UCSD-AML1 (cell line): Measurements from ENCODE around the gene CHKA.

Experiments
- DNase-seq: peaks from one replicate; lab custom pipeline; 2025; ENCODE audit not compliant: unreplicated experiment; lab: John Stamatoyannopoulos, UW

CHKA gene

GRCh38 chr11:68142441-68143309 lies 21.5 kb upstream of the CHKA start:
- no peak for DNase-seq

DNA sequence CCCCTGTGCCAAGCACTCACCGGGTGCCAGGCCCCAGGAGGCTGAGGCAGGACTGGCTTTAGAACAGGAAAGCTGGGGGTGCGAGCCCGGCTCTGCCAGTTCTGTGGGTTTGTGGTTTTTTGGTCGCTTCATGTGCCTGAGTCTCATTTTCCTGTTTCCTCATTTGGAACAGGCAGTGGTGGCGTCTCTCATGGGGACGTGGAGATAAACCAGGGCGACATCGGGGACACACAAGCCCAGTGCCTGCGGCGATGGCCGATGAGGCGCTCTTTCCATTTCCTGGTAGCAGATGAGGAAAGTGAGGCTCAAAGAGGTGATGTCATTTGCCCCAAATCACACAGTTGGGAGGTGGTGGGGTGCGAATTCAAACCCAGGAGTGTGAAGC lies 20.8 kb upstream of the CHKA start:
- peak; percentile 85 for DNase-seq

GRCh38 chr11:68141246-68142027 lies 20.2 kb upstream of the CHKA start:
- no peak for DNase-seq

DNA sequence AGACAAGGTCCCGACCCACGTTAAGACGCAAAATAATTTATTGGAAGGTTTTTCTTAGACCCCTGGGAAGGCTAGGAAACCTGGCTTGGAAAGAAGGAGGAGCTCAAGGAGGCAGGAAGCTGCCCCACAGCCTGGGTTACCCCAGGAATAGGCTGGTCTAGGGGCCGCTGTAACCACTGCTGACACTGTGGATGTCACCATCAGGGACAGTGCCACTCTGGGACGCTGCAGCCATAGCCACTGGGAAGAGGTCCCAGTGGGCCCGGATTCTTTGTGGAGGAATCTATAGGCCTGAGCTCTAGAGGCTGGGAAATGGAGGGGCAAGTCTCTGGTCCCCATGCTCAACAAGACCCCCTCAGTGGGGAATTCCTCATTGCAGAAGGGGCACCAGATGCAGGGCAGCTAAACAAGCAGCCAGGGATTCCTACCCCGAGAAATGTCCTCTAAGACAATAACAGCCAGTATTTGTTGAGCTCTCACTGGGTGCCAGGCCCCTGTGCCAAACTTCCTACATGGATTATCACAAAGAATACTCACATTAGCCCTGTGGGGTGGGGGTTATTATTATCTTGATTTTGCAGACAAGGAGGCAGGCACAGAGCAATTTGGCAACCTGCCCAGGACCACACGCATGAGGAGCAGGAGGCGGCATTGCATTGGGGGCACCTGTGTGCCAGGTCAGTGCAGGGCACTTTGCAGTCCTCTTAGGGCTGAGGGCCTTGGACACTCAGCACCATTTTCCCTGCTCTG lies 19.5 kb upstream of the CHKA start:
- DNase-seq, result no peak

- DNase-seq, result no peak
Measured at GRCh38 chr11:68138237-68138636, 17.0 kb upstream of the CHKA start.

GRCh38 chr11:68137833-68138232 lies 16.6 kb upstream of the CHKA start:
- no peak for DNase-seq

DNA sequence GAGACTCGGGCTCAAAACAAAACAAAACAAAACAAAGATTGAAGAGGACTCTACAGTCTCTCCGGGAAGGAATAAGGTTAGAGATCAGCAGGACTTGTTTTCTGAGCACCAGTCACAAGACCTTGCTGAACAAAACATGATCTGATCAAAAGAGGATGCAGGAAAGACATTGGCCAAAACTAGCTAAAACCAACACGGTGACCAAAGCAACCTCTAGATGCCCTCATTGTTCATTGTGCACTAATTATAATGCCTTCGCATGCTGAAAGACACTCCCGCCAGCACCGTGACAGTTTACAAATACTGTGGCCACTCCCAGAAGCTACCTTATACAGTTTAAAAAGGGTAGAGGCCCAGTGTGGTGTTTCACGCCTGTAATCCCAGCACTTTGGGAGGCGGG lies 15.7 kb upstream of the CHKA start:
- DNase-seq, result no peak

GRCh38 chr11:68135161-68135560 lies 14.0 kb upstream of the CHKA start:
- DNase-seq, result no peak

GRCh38 chr11:68133761-68134160 lies 12.6 kb upstream of the CHKA start:
- DNase-seq, result no peak

DNA sequence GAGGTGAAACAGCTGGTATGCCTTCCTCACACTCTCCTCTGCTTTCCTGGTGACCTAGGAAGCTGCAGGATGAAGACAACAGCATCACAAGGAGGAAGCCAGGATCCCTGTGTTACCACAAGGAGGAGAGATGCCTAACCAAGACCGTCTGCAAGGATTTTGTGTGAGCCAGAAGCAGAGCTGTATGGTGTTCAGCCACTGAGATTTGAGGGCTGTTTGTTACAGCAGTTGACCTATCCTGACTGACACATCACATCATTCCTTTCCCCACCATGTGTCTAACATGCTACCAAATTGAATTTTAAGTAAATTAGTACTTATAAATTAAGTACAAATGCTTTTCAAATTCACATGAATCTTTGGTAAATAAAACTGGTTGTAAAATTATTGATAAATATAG lies 8.9 kb upstream of the CHKA start:
- DNase-seq, result no peak

DNA sequence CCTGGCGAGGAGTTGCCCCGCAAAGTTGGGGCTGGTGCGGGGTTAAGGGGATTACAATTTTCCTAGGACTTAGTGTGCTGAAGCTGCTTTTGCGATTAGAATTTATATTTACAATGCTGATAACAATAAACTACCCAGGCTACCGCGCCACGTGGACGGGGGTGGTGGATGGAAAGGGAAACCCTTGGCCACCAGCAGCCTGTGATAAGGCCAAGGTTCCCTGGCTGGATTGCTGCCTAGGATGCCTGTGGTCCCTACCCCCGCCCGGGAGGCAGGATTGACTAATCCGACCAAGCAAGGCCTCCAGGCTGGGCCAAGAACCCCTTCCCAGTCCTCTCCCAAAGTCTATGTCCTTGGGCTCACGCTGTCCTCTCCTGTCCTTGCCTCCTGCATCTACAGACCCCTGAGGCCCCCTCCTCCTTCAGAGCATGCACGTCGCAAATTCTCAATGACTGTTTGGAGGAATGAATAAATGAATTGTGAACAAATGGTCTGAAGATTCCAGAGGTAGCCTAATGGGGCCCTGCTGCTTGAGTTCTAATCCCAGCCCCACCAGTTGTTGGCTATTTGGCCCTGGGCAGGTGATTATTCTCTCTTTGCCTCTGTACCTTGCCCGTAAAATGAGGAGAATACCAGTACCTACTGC lies 7.6 kb upstream of the CHKA start:
- peak; percentile 73 for DNase-seq

GRCh38 chr11:68127714-68128681 lies 6.8 kb upstream of the CHKA start:
- no peak for DNase-seq

DNA sequence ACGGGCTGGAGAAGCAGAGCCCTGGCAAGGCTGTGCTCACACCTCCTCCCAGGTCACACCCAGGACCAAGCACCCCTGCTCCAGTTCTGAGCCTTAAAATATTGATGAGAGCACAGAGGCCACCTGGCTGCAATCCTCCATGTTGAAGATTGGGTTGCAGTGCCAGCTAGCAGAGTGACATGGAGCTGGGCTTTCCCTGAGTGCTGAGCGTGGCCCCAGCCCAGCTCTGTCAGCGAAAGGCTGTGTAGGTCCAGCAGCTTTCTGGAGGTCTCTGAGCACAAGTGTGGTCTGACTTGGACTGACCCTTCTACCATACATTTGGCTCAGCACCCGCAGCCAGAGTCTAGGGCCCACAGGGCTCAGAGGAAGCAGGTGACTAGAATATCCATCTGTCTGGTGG lies 4.0 kb upstream of the CHKA start:
- no peak for DNase-seq

- no peak for DNase-seq
Measured at GRCh38 chr11:68122936-68123539, 1.9 kb upstream of the CHKA start.

DNA sequence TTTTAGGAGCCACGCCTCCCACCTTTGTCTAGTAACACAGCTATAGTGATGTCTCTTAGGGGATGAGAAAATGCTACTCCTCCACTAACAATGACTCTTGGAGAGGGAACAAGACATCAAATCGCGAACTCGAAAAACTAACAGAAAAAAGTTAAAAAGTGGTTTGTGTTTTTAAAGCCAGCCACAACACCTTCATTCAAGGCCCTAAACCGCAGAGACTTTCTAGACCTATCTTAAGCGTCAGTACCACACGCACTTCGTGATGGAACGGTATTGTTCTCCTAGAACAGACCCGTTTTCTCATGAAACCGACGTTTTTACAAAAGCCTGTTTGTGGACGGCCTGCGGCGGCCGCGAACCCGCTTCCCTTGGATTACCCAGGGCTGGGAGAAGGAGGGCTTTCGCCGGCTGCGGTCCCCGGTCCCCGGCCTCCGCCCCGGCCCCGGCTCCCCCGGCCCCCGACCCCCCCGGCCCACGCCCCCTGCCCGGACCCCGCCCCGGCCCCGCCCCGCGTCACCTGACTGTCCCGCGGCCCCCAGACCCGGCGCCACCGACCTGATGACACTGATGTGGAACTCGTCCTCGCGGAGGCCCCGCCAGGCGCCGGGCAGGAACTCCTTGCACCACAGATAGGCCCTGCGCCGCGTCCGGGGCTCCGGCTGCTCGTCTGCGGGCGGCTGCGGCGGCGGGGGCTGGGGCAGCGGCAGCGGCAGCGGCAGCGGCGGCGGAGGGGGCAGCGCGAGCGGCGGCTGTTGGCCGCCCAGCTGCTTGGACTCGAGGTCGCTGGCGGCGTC lies 718 bp downstream of the CHKA start:
- DNase-seq, result peak; percentile 65

DNA sequence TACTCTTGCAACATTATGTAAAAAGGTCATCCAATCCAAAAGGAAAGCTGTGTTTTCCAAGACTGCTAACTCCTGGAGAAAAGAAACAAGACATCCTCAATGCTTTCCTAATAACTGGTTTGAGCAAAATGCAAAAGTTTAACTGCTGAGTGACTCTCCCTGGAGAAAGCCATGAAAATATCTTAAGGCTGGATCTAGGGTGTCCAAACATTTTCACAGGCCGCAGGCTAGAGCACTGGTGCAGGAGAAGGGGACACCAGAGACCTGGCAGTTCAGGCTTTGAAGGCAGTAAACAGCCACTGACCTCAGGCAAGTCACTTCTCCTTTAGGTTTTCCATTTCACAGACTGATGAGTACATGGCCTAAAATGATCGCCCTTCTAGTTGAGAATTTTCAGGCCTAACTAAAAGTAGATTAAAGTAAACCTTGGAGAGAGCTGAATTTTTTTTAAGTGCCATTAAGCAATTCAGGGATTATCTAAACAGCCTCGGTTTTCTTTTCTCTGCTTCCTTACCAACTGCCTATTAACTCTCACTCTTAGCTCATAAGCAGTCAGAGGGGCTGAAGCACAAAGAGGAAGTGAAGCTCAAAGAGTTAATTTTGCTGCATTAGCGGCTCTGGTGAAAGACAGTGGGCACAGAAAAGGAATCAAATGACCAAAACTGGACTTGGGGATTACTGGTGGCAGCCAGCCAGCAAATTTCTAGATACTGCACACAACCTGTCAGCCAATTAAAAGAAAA lies 2.3 kb downstream of the CHKA start:
- DNase-seq, result no peak

DNA sequence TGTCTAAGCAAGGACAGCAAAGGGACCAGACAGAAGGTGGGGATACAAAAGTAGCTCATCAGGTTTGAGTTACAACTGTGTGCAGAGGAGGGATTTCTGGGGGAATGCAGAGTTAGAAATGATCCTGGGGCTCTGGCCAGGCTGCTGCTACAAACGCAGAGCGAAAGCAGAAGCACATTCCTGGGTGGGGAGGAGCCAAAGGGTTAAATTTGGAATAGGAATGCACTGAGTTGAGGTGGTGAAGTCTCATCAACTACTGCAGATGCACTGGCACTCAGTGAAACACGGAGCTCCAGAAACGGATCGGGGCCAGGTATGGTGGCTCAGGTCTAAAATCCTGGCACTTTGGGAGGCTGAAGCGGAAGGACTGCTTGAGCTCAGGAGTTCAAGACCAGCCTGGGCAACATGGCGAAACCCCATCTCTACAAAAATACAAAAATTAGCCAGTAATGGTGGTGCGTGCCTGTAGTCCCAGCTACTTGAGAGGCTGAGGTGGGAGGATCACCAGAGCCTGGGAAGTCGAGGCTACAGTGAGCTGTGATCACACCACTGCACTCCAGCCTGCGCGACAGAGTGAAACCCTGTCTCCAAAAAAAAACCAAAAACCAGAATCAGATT lies 3.2 kb downstream of the CHKA start:
- no peak for DNase-seq

- no peak for DNase-seq
Measured at GRCh38 chr11:68116974-68117373, 4.2 kb downstream of the CHKA start.
